Hepatocyte (in vitro differentiated cells): Measurements from ENCODE around the gene CPT2.

Experiments used
- EZH2phosphoT487 ChIP-seq: fragments of 200-600 bp; sonication (generic); IDR thresholded peaks from one replicate; pipeline ENCODE4 v1.6.1; 2018; ENCODE audit warnings: antibody characterized with exemption, mild to moderate bottlenecking, low read depth, moderate library complexity; ENCODE audit not compliant: unreplicated experiment, severe bottlenecking
- TF ChIP-seq, protein P1 (sequence below): fragments of 200-600 bp; sonication (generic); IDR thresholded peaks from 2 replicates; pipeline ENCODE4 v1.5.1; 2016; ENCODE audit warnings: antibody characterized with exemption, mild to moderate bottlenecking; ENCODE audit not compliant: poor library complexity

DNA sequence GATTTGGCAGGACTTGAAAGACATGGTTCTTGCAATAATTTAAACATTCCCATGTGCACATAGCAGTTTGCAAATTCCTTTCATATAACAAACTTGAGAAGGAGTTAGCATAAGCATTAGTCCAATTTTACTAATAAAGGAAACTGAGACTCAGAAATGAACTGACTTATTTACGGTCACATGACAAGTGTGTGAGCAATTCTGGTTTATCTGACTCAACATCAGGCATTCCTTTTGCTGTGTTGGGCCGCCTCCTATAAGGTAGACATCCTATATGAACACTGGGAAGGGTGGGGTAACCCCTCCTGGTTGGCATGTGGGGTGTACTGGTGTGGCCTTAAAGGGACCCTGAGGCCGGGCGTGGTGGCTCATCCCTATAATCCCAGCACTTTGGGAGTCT lies 8.5 kb upstream of the CPT2 start:
- no peak for TF ChIP-seq EZH2phosphoT487
- TF ChIP-seq, protein P1, sequence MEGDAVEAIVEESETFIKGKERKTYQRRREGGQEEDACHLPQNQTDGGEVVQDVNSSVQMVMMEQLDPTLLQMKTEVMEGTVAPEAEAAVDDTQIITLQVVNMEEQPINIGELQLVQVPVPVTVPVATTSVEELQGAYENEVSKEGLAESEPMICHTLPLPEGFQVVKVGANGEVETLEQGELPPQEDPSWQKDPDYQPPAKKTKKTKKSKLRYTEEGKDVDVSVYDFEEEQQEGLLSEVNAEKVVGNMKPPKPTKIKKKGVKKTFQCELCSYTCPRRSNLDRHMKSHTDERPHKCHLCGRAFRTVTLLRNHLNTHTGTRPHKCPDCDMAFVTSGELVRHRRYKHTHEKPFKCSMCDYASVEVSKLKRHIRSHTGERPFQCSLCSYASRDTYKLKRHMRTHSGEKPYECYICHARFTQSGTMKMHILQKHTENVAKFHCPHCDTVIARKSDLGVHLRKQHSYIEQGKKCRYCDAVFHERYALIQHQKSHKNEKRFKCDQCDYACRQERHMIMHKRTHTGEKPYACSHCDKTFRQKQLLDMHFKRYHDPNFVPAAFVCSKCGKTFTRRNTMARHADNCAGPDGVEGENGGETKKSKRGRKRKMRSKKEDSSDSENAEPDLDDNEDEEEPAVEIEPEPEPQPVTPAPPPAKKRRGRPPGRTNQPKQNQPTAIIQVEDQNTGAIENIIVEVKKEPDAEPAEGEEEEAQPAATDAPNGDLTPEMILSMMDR: no peak
